K562 (cell line): Measurements from ENCODE around the gene ANKS3. TPM values are rescaled to one million over a fixed set of nuclear protein-coding genes. Genes with fewer than 3 reads are reported as not detected.
A peak's percentile ranks its signal among the peaks of the same experiment; 100 is the strongest.

Source experiments
- CEBPG ChIP-seq, 3 experiments: fragments of 200-800 bp in 1 of 3; sonication (Bioruptor generic) in 1 of 3; sonication (generic) in 1 of 3; formaldehyde crosslinking in 1 of 3; IDR thresholded peaks in 2 of 3; conservative IDR thresholded peaks in 1 of 3; 2 replicates each; pipeline versions ENCODE4 v1.6.1 to v1.8.0; 2016 to 2022; ENCODE audit warnings: missing compliant biosample characterization in 2 of 3, missing genetic modification characterization in 2 of 3, mild to moderate bottlenecking in 1 of 3, missing genetic modification reagents in 1 of 3
- CREBBP ChIP-seq: IDR thresholded peaks from one replicate; pipeline ENCODE4 v1.6.1; 2012; ENCODE audit warnings: low read depth, mild to moderate bottlenecking, control low read depth, inconsistent platforms, low read length
- CTBP1 ChIP-seq: fragments of 450-650 bp; IDR thresholded peaks from 2 replicates; pipeline ENCODE4 v1.6.1; 2016; ENCODE audit warnings: borderline replicate concordance
- CXXC5 ChIP-seq: fragments of 250-450 bp; sonication (Bioruptor Pico); IDR thresholded peaks from 2 replicates; pipeline ENCODE4 v1.8.0; 2022; ENCODE audit warnings: inconsistent platforms, mild to moderate bottlenecking, moderate library complexity
- ETV1 ChIP-seq: fragments of 450-650 bp; conservative IDR thresholded peaks from 2 replicates; pipeline ENCODE4 v1.6.1; 2016; ENCODE audit warnings: missing genetic modification characterization, control low read depth, low read depth, missing compliant biosample characterization
- GABPB1 ChIP-seq: sonication (generic); formaldehyde crosslinking; IDR thresholded peaks from 2 replicates; pipeline ENCODE4 v1.8.0; 2022; ENCODE audit warnings: mild to moderate bottlenecking, missing genetic modification reagents
- HLTF ChIP-seq: fragments of 450-650 bp; IDR thresholded peaks from 2 replicates; pipeline ENCODE4 v1.6.1; 2016
- ID3 ChIP-seq, 2 experiments: fragments of 250-450 bp in 1 of 2; fragments of 450-650 bp in 1 of 2; sonication (Bioruptor Pico) in 1 of 2; IDR thresholded peaks; 2 replicates each; pipeline versions ENCODE4 v1.6.1 to v1.8.0; 2016 to 2021; ENCODE audit warnings: mild to moderate bottlenecking in 2 of 2, moderate library complexity in 2 of 2, missing compliant biosample characterization in 1 of 2, missing genetic modification characterization in 1 of 2
- ILF3 ChIP-seq: fragments of 450-650 bp; IDR thresholded peaks from 2 replicates; pipeline ENCODE4 v1.6.1; 2018; ENCODE audit warnings: antibody characterized with exemption, mild to moderate bottlenecking, moderate library complexity, borderline replicate concordance
- MAX ChIP-seq: sonication (generic); formaldehyde crosslinking; IDR thresholded peaks from 2 replicates; pipeline ENCODE4 v1.9.0; 2022; ENCODE audit warnings: mild to moderate bottlenecking, missing genetic modification reagents
- MNT ChIP-seq, 2 experiments: fragments of 450-650 bp; conservative IDR thresholded peaks; 2 replicates each; pipeline ENCODE4 v1.6.1; 2017; ENCODE audit warnings: mild to moderate bottlenecking in 2 of 2, moderate library complexity in 2 of 2
- NELFE ChIP-seq: IDR thresholded peaks from 2 replicates; pipeline ENCODE4 v1.6.1; 2011; ENCODE audit warnings: mild to moderate bottlenecking; ENCODE audit not compliant: insufficient read depth, insufficient read length
- NFYB ChIP-seq: IDR thresholded peaks from 2 replicates; pipeline ENCODE4 v1.6.1; 2011; ENCODE audit warnings: mild to moderate bottlenecking, moderate library complexity; ENCODE audit not compliant: insufficient read length; ENCODE audit errors: extremely low read depth
- PTBP1 ChIP-seq: fragments of 200-400 bp; formaldehyde crosslinking; IDR thresholded peaks from 2 replicates; pipeline ENCODE4 v1.6.1; 2017; ENCODE audit warnings: low read depth, low read length
- PYGO2 ChIP-seq: fragments of 450-650 bp; IDR thresholded peaks from 2 replicates; pipeline ENCODE4 v1.6.1; 2016; ENCODE audit warnings: mild to moderate bottlenecking, missing genetic modification characterization, moderate library complexity, missing compliant biosample characterization
- SNIP1 ChIP-seq: fragments of 450-650 bp; IDR thresholded peaks from 2 replicates; pipeline ENCODE4 v1.7.1; 2017; ENCODE audit warnings: low read depth, mild to moderate bottlenecking
- TAF7 ChIP-seq: fragments of 450-650 bp; IDR thresholded peaks from 2 replicates; pipeline ENCODE4 v1.6.1; 2016; ENCODE audit warnings: missing genetic modification characterization, missing compliant biosample characterization
- TFAP4 ChIP-seq: sonication (generic); formaldehyde crosslinking; IDR thresholded peaks from 2 replicates; pipeline ENCODE4 v1.8.0; 2022; ENCODE audit warnings: missing genetic modification reagents, mild to moderate bottlenecking, moderate library complexity, borderline replicate concordance
- U2AF2 ChIP-seq: fragments of 200-400 bp; formaldehyde crosslinking; optimal IDR thresholded peaks from 2 replicates; pipeline ENCODE3; 2017; ENCODE audit warnings: low read depth, mild to moderate bottlenecking, low read length
- ZNF12 ChIP-seq: sonication (generic); formaldehyde crosslinking; IDR thresholded peaks from 2 replicates; pipeline ENCODE4 v1.4.0; 2020; ENCODE audit warnings: mild to moderate bottlenecking, missing genetic modification reagents
- ZNF143 ChIP-seq: sonication (generic); formaldehyde crosslinking; IDR thresholded peaks from 2 replicates; pipeline ENCODE4 v1.9.0; 2022; ENCODE audit warnings: mild to moderate bottlenecking, missing genetic modification reagents
- ZNF239 ChIP-seq: fragments of 250-450 bp; sonication (Bioruptor Pico); IDR thresholded peaks from 2 replicates; pipeline ENCODE4 v1.4.0; 2020; ENCODE audit warnings: mild to moderate bottlenecking
- ZNF511 ChIP-seq: sonication (generic); formaldehyde crosslinking; IDR thresholded peaks from 2 replicates; pipeline ENCODE4 v1.8.0; 2022; ENCODE audit warnings: mild to moderate bottlenecking, missing genetic modification reagents
- ZNF75A ChIP-seq: fragments of 450-650 bp; formaldehyde crosslinking; IDR thresholded peaks from 2 replicates; pipeline ENCODE4 v1.4.0; 2020; ENCODE audit warnings: mild to moderate bottlenecking
- polyA plus RNA-seq, 8 experiments: library from polyadenylated mRNA; depleted of rRNA in 4 of 8; stranded (reverse) in 5 of 8; unstranded in 3 of 8; fragments of >200 nt; fragmentation: Nextera tagmentation in 2 of 8; fragmentation: Illumina TruSeq in 1 of 8; extraction: Ambion mirVana in 2 of 8; extraction: Trizol in 1 of 8; gene quantifications; 2 replicates each; pipeline versions ENCODE4 v1.2.1 to v1.2.3, GENCODE V29; 2011 to 2014; ENCODE audit warnings: inconsistent platforms in 1 of 8, missing spikeins in 1 of 8
- total RNA-seq, 7 experiments: library from RNA; depleted of rRNA in 6 of 7; stranded (reverse); fragments of >200 nt in 6 of 7; fragmentation: Illumina TruSeq in 2 of 7; extraction: Trizol in 2 of 7; gene quantifications; 2 replicates each; pipeline versions ENCODE4 v1.2.1 to v1.2.3, GENCODE V29; 2011 to 2021; ENCODE audit warnings: low replicate concordance in 1 of 7

The ANKS3 gene
- total and polyA plus RNA-seq, 9 of the 15 experiments (the other 6 are each of a cell fraction or from before 2014, with no cell fraction given): 0.43 to 25.7 (median 14.8) TPM

GRCh38 chr16:4766875-4767628 lies 33.0 kb upstream of the ANKS3 start, which contains the start of gene ZNF500 (continued):
- TF ChIP-seq ZNF511 (CRISPR knock-in tag): peak; percentile 43; the same call in 1 of the 2 replicates
- no peak for TF ChIP-seq CEBPG (CRISPR knock-in tag; IDR thresholded peaks at IDR 0.05)
- TF ChIP-seq CEBPG (tag; conservative IDR thresholded peaks at IDR 0.05 in 1 of 2, IDR thresholded peaks at IDR 0.05 in 1 of 2): no peak
- no peak for TF ChIP-seq ILF3
- no peak for TF ChIP-seq NELFE
- TF ChIP-seq U2AF2: no peak
- TF ChIP-seq MNT (conservative IDR thresholded peaks at IDR 0.05): peak; percentile 75 to 85
- TF ChIP-seq TAF7: 0 out of 2 replicates have a peak, but pooled peaks have one; percentile 29
- TF ChIP-seq GABPB1: peak; percentile 67
- no peak for TF ChIP-seq CREBBP
- peak; percentile 86 for TF ChIP-seq CXXC5 (CRISPR knock-in tag)
- TF ChIP-seq HLTF: 0 out of 2 replicates have a peak, but pooled peaks have one; percentile 29
- TF ChIP-seq TFAP4: peak; percentile 74
- no peak for TF ChIP-seq SNIP1
- TF ChIP-seq ZNF239: no peak
- peak; percentile 29 for TF ChIP-seq NFYB
- TF ChIP-seq ZNF143 (CRISPR knock-in tag): peak; percentile 92
- peak; percentile 80 for TF ChIP-seq ZNF12 (CRISPR knock-in tag)
- no peak for TF ChIP-seq ID3 (CRISPR knock-in tag; IDR thresholded peaks at IDR 0.05)
- TF ChIP-seq ID3 (tag; IDR thresholded peaks at IDR 0.05): no peak
- no peak for TF ChIP-seq PYGO2 (tag)
- no peak for TF ChIP-seq ZNF75A
- TF ChIP-seq MAX (CRISPR knock-in tag): peak; percentile 59
- no peak for TF ChIP-seq ETV1 (tag)
- TF ChIP-seq PTBP1: no peak
- TF ChIP-seq CTBP1: peak; percentile 57; the same call in 1 of the 2 replicates
